ENCODE results near the gene CDC45.

The CDC45 gene

GRCh38 chr22:19509191-19509590, 29.5 kb downstream of the CDC45 start:
- Histone ChIP-seq H3K4me3 (ENCODE audit: low read depth, low read length) (no peak overlapping the region), H3K36me3 (ENCODE audit: control insufficient read depth in 2 of 2, insufficient read depth in 1 of 2, low read length in 2 of 2) (peaks cover 16 to 92% of the 10 kb centered on the region in 2 experiments), H3K27ac (ENCODE audit: extremely low read depth, low read depth, low read length) (no peak overlapping the region), H3K4me1 (ENCODE audit: control insufficient read depth, insufficient read depth, low read length) (no peaks in the 10 kb centered on the region), H3K9me3 (ENCODE audit: control insufficient read depth, insufficient read depth, low read depth, low read length) (no peaks in the 10 kb centered on the region)
- CTCF ChIA-PET, result interaction anchor here (0.6 to 1.3 kb wide), 2 partner anchors 79 to 121 kb away, joined by 3 to 4 read pairs; no protein-coding TSS in a partner anchor
- POLR2A ChIA-PET, result no interaction called here
- TF ChIP-seq ZNF10 (tag by site-specific recombination; IDR thresholded peaks at IDR 0.05) (no peak), ZNF664 (tag by site-specific recombination; IDR thresholded peaks at IDR 0.05) (no peak), OSR2 (tag by site-specific recombination; IDR thresholded peaks at IDR 0.05) (no peak), ZNF585B (tag by site-specific recombination; IDR thresholded peaks at IDR 0.05) (no peak)
- TF ChIP-seq, protein P1, sequence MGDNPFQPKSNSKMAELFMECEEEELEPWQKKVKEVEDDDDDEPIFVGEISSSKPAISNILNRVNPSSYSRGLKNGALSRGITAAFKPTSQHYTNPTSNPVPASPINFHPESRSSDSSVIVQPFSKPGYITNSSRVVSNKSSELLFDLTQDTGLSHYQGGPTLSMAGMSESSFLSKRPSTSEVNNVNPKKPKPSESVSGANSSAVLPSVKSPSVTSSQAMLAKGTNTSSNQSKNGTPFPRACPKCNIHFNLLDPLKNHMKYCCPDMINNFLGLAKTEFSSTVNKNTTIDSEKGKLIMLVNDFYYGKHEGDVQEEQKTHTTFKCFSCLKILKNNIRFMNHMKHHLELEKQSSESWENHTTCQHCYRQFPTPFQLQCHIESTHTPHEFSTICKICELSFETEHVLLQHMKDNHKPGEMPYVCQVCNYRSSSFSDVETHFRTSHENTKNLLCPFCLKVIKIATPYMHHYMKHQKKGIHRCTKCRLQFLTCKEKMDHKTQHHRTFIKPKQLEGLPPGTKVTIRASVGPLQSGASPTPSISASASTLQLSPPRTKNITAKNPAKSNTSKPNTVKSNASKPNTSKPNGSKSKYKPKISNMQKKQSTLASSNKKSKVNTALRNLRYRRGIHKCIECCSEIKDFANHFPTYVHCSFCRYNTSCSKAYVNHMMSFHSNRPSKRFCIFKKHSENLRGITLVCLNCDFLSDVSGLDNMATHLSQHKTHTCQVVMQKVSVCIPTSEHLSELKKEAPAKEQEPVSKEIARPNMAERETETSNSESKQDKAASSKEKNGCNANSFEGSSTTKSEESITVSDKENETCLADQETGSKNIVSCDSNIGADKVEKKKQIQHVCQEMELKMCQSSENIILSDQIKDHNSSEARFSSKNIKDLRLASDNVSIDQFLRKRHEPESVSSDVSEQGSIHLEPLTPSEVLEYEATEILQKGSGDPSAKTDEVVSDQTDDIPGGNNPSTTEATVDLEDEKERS (tag by site-specific recombination; IDR thresholded peaks at IDR 0.05), result no peak

DNA sequence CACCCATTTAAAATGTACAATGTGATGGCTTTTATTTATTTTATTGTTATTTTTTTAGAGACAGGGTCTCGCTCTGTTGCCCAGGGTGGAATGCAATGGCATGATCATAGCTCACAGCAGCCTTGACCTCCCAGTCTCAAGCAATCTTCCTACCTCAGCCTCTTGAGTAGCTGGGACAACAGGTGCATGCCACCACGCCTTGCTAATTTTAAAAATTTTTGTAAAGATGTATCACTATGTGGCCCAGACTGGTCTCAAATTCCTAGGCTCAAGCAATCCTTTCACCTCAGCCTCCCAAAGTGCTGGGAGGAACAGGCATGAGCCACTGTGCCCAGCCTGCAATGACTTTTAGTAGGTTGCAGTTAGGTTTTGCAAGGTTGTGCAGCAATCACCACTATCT, 30.2 kb downstream of the CDC45 start:
- TF ChIP-seq ZXDB (tag by site-specific recombination; IDR thresholded peaks at IDR 0.05) (no peak), ZNF48 (tag by site-specific recombination; IDR thresholded peaks at IDR 0.05) (no peak), ZNF629 (tag by site-specific recombination; IDR thresholded peaks at IDR 0.05) (no peak), KLF1 (tag by site-specific recombination; IDR thresholded peaks at IDR 0.05) (no peak), ZNF175 (tag by site-specific recombination; IDR thresholded peaks at IDR 0.05) (no peak), ZNF791 (tag by site-specific recombination; IDR thresholded peaks at IDR 0.05) (no peak), ZNF747 (tag by site-specific recombination; IDR thresholded peaks at IDR 0.05) (no peak), KLF16 (tag by site-specific recombination; IDR thresholded peaks at IDR 0.05) (no peak), ZBTB48 (tag by site-specific recombination; IDR thresholded peaks at IDR 0.05) (no peak), ZNF658 (tag by site-specific recombination; IDR thresholded peaks at IDR 0.05) (no peak), ZNF555 (tag by site-specific recombination; conservative IDR thresholded peaks at IDR 0.05) (no peak), ZNF324 (tag by site-specific recombination; IDR thresholded peaks at IDR 0.05) (no peak), HOXA7 (CRISPR knock-in tag; IDR thresholded peaks at IDR 0.05; ENCODE audit: borderline replicate concordance) (no peak), ZNF837 (tag by site-specific recombination; IDR thresholded peaks at IDR 0.05) (no peak), ZNF571 (tag by site-specific recombination; IDR thresholded peaks at IDR 0.05) (no peak)
- TF ChIP-seq, protein P2, sequence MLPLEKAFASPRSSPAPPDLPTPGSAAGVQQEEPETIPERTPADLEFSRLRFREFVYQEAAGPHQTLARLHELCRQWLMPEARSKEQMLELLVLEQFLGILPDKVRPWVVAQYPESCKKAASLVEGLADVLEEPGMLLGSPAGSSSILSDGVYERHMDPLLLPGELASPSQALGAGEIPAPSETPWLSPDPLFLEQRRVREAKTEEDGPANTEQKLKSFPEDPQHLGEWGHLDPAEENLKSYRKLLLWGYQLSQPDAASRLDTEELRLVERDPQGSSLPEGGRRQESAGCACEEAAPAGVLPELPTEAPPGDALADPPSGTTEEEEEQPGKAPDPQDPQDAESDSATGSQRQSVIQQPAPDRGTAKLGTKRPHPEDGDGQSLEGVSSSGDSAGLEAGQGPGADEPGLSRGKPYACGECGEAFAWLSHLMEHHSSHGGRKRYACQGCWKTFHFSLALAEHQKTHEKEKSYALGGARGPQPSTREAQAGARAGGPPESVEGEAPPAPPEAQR (tag by site-specific recombination; IDR thresholded peaks at IDR 0.05), result no peak
- Histone ChIP-seq H3K36me3 (ENCODE audit: control insufficient read depth in 2 of 2, insufficient read depth in 1 of 2, low read length in 2 of 2) (peaks cover 16 to 96% of the 10 kb centered on the region in 2 experiments), H3K4me1 (ENCODE audit: control insufficient read depth, insufficient read depth, low read length) (no peaks in the 10 kb centered on the region), H3K27ac (ENCODE audit: extremely low read depth, low read depth, low read length) (no peak overlapping the region), H3K4me3 (ENCODE audit: low read depth, low read length) (no peak overlapping the region), H3K9me3 (ENCODE audit: control insufficient read depth, insufficient read depth, low read depth, low read length) (no peaks in the 10 kb centered on the region)
- ChIA-PET POLR2A (no interaction called here), CTCF (interaction anchor here (1.3 kb wide), 1 partner anchor 120 kb away, joined by 4 read pairs; no protein-coding TSS in a partner anchor)

GRCh38 chr22:19510919-19511341, 31.2 kb downstream of the CDC45 start:
- ChIA-PET POLR2A (no interaction called here), CTCF (no interaction called here)
- Histone ChIP-seq H3K4me1 (ENCODE audit: control insufficient read depth, insufficient read depth, low read length) (no peaks in the 10 kb centered on the region), H3K36me3 (ENCODE audit: control insufficient read depth in 2 of 2, insufficient read depth in 1 of 2, low read length in 2 of 2) (peaks cover 16 to 96% of the 10 kb centered on the region in 2 experiments), H3K4me3 (ENCODE audit: low read depth, low read length) (no peak overlapping the region), H3K9me3 (ENCODE audit: control insufficient read depth, insufficient read depth, low read depth, low read length) (no peaks in the 10 kb centered on the region), H3K27ac (ENCODE audit: extremely low read depth, low read depth, low read length) (no peak overlapping the region)
- TF ChIP-seq OSR2 (tag by site-specific recombination; IDR thresholded peaks at IDR 0.05) (no peak), ZNF830 (tag by site-specific recombination; IDR thresholded peaks at IDR 0.05; ENCODE audit: low read depth) (no peak), ZNF37A (tag by site-specific recombination; IDR thresholded peaks at IDR 0.05) (no peak), ZNF521 (tag by site-specific recombination; IDR thresholded peaks at IDR 0.05) (no peak)
- TF ChIP-seq, protein P3, sequence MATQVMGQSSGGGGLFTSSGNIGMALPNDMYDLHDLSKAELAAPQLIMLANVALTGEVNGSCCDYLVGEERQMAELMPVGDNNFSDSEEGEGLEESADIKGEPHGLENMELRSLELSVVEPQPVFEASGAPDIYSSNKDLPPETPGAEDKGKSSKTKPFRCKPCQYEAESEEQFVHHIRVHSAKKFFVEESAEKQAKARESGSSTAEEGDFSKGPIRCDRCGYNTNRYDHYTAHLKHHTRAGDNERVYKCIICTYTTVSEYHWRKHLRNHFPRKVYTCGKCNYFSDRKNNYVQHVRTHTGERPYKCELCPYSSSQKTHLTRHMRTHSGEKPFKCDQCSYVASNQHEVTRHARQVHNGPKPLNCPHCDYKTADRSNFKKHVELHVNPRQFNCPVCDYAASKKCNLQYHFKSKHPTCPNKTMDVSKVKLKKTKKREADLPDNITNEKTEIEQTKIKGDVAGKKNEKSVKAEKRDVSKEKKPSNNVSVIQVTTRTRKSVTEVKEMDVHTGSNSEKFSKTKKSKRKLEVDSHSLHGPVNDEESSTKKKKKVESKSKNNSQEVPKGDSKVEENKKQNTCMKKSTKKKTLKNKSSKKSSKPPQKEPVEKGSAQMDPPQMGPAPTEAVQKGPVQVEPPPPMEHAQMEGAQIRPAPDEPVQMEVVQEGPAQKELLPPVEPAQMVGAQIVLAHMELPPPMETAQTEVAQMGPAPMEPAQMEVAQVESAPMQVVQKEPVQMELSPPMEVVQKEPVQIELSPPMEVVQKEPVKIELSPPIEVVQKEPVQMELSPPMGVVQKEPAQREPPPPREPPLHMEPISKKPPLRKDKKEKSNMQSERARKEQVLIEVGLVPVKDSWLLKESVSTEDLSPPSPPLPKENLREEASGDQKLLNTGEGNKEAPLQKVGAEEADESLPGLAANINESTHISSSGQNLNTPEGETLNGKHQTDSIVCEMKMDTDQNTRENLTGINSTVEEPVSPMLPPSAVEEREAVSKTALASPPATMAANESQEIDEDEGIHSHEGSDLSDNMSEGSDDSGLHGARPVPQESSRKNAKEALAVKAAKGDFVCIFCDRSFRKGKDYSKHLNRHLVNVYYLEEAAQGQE (tag by site-specific recombination; IDR thresholded peaks at IDR 0.05), result no peak

Data from HEK293 (cell line).